Activated naive CD8-positive, alpha-beta T cell treated with anti-CD3 and anti-CD28 coated beads for 36 hours (primary cell): ENCODE data around the gene ZNF397. TPM values are rescaled to one million over a fixed set of nuclear protein-coding genes. Genes with fewer than 3 reads are reported as not detected.

Source experiments
- DNase-seq: peaks from one replicate; pipeline ENCODE4 v3.0.0; 2021
- H3K27ac Mint-ChIP-seq: one replicate; pipeline ENCODE4 v1.8.0; 2022; ENCODE audit warnings: mild to moderate bottlenecking, moderate library complexity, mixed read lengths
- H3K27me3 Mint-ChIP-seq: one replicate; pipeline ENCODE4 v1.8.0; 2022; ENCODE audit warnings: mild to moderate bottlenecking, mixed read lengths
- H3K36me3 Mint-ChIP-seq: one replicate; pipeline ENCODE4 v1.8.0; 2021; ENCODE audit warnings: mild to moderate bottlenecking, mixed read lengths
- H3K4me1 Mint-ChIP-seq: one replicate; pipeline ENCODE4 v1.8.0; 2021; ENCODE audit warnings: mixed read lengths
- H3K4me3 Mint-ChIP-seq: one replicate; pipeline ENCODE4 v1.8.0; 2022; ENCODE audit warnings: mild to moderate bottlenecking, moderate library complexity, mixed read lengths
- H3K9me3 Mint-ChIP-seq: one replicate; pipeline ENCODE4 v1.8.0; 2022; ENCODE audit warnings: mixed read lengths
- total RNA-seq, 2 experiments: library from RNA; stranded (reverse); gene quantifications; one replicate each; pipeline ENCODE4 v1.2.3, GENCODE V29; 2021

Gene ZNF397
- total RNA-seq, 2 experiments from 2014 or later: 12.6 to 13.2 TPM

GRCh38 chr18:35303610-35304009 is 62.8 kb downstream of the ZNF397 start:
- Mint-ChIP-seq H3K9me3 (peaks cover 56% of the 10 kb centered on the region), H3K4me3 (no peak overlapping the region), H3K36me3 (peaks cover 99% of the 10 kb centered on the region), H3K27me3 (no peaks in the 10 kb centered on the region), H3K4me1 (no peaks in the 10 kb centered on the region), H3K27ac (no peak overlapping the region)
- no peak for DNase-seq

DNA sequence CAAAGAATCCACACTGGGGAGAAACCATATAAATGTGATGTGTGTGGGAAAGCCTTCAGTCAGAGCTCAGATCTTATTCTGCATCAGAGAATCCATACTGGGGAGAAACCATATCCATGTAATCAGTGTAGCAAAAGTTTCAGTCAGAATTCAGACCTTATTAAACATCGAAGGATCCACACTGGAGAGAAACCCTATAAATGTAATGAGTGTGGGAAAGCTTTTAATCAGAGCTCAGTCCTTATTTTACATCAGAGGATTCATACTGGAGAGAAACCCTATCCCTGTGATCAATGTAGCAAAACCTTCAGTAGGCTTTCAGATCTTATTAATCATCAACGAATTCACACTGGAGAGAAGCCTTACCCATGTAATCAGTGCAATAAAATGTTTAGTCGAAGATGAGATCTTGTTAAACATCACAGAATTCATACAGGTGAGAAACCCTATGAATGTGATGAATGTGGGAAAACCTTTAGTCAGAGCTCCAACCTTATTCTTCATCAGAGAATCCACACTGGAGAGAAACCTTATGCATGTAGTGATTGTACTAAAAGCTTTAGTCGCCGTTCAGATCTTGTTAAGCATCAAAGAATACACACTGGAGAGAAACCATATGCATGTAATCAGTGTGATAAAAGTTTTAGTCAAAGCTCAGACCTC is 65.9 kb downstream of the ZNF397 start:
- Mint-ChIP-seq H3K4me3 (no peak overlapping the region), H3K36me3 (peaks cover 94% of the 10 kb centered on the region), H3K4me1 (no peaks in the 10 kb centered on the region), H3K9me3 (peaks cover 64% of the 10 kb centered on the region), H3K27ac (no peak overlapping the region), H3K27me3 (no peaks in the 10 kb centered on the region)
- DNase-seq: no peak

Other genes with a start within 250 kb of the ZNF397 start
- gene MAPRE2, start 199.6 kb upstream of the ZNF397 start, total RNA-seq: 10 to 100 TPM; 70.1 to 74.0 TPM
- 10 to 100 TPM; 11.9 to 12.0 TPM for gene ZSCAN30, start 49.2 kb downstream of the ZNF397 start, total RNA-seq
- gene ZNF24, start 103.4 kb downstream of the ZNF397 start, total RNA-seq: 10 to 100 TPM; 48.8 to 49.2 TPM
- under 1 TPM; 0.92 to 0.99 TPM for gene ZNF396, start 136.3 kb downstream of the ZNF397 start, total RNA-seq